Astrocyte of the hippocampus (primary cell): ENCODE data around the gene NINJ1.

Experiments used
- DNase-seq: peaks from one replicate; pipeline ENCODE4 v3.0.0; 2011; ENCODE audit warnings: low read depth, low spot score

NINJ1 gene

GRCh38 chr9:93132287-93132927 lies 1.6 kb downstream of the NINJ1 start:
- peak; percentile 81 for DNase-seq

- no peak for DNase-seq
These were observed 2.3 kb downstream of the NINJ1 start for GRCh38 chr9:93131599-93132286.

GRCh38 chr9:93130861-93131481 lies 3.1 kb downstream of the NINJ1 start:
- no peak for DNase-seq

GRCh38 chr9:93129691-93130500 lies 4.2 kb downstream of the NINJ1 start:
- no peak for DNase-seq

GRCh38 chr9:93129286-93129685 lies 4.8 kb downstream of the NINJ1 start:
- no peak for DNase-seq

GRCh38 chr9:93128715-93129224 lies 5.3 kb downstream of the NINJ1 start:
- DNase-seq, result no peak

GRCh38 chr9:93128011-93128714 lies 5.9 kb downstream of the NINJ1 start:
- no peak for DNase-seq

- peak; percentile 77 for DNase-seq
These were observed 6.6 kb downstream of the NINJ1 start for GRCh38 chr9:93127395-93127911.

- DNase-seq, result peak; percentile 37
These were observed 7.2 kb downstream of the NINJ1 start for GRCh38 chr9:93126825-93127368.

- DNase-seq, result no peak
These were observed 7.8 kb downstream of the NINJ1 start for GRCh38 chr9:93126151-93126781.

GRCh38 chr9:93125331-93125894 lies 8.6 kb downstream of the NINJ1 start:
- no peak for DNase-seq

- no peak for DNase-seq
These were observed 9.3 kb downstream of the NINJ1 start for GRCh38 chr9:93124793-93125192.

GRCh38 chr9:93123561-93124283 lies 10.3 kb downstream of the NINJ1 start:
- DNase-seq, result no peak

- no peak for DNase-seq
These were observed 11.3 kb downstream of the NINJ1 start for GRCh38 chr9:93122721-93123221.

GRCh38 chr9:93121316-93122241 lies 12.5 kb downstream of the NINJ1 start:
- DNase-seq, result no peak

- DNase-seq, result no peak
These were observed 13.2 kb downstream of the NINJ1 start for GRCh38 chr9:93120846-93121315.

- DNase-seq, result peak; percentile 98
These were observed 13.9 kb downstream of the NINJ1 start for GRCh38 chr9:93119953-93120845.
